Endothelial cell of umbilical vein (primary cell): Measurements from ENCODE around the gene OLA1. TPM values are rescaled to one million over a fixed set of nuclear protein-coding genes. Genes with fewer than 3 reads are reported as not detected.

ENCODE experiments used
- BruUV-seq: library from RNA; stranded (reverse); fragments of 400-500 nt; replicated peaks from 2 replicates; lab custom pipeline; 2021; lab: Mats Ljungman, UMichigan
- CTCF ChIA-PET: fragments of 300-600, 350-600 bp; sonication (Branson Sonifier 250); formaldehyde crosslinking; loops from one replicate; lab custom pipeline; 2021; ENCODE audit warnings: antibody characterized with exemption, inconsistent platforms; lab: Charles Lee
- POLR2A ChIA-PET: fragments of 300-600, 350-600 bp; sonication (Branson Sonifier 250); formaldehyde crosslinking; loops from one replicate; lab custom pipeline; 2021; ENCODE audit warnings: antibody characterized with exemption, inconsistent platforms; lab: Charles Lee
- DNase-seq: peaks from one replicate; pipeline ENCODE4 v3.0.0-alpha.2; 2011; ENCODE audit warnings: low read depth, low spot score
- FAIRE-seq: peaks from 2 replicates; lab custom pipeline; 2011; peaks lifted over from hg19 to GRCh38; lab: Jason Lieb, UNC
- H2AFZ ChIP-seq: 2 replicates; pipeline ENCODE4 v1.6.0; 2012; ENCODE audit warnings: low read depth, low read length, control low read depth, inconsistent platforms
- H3K27ac ChIP-seq: 2 replicates; pipeline ENCODE4 v1.5.1; 2011; ENCODE audit warnings: low read depth, mild to moderate bottlenecking, control low read depth, low read length, moderate library complexity; ENCODE audit not compliant: insufficient read depth
- H3K27me3 ChIP-seq, 2 experiments: 2 replicates each; pipeline versions ENCODE4 v1.6.0 to v1.6.1; 2011; ENCODE audit warnings: low read length in 2 of 2, mixed read lengths in 1 of 2; ENCODE audit not compliant: control insufficient read depth in 2 of 2, insufficient read depth in 2 of 2
- H3K36me3 ChIP-seq, 2 experiments: 2 replicates in 1 of 2; 3 replicates in 1 of 2; pipeline ENCODE4 v1.5.1; 2011; ENCODE audit warnings: low read length in 2 of 2, mild to moderate bottlenecking in 1 of 2, moderate library complexity in 1 of 2; ENCODE audit not compliant: control insufficient read depth in 2 of 2, insufficient read depth in 2 of 2; ENCODE audit errors: extremely low read depth in 1 of 2
- H3K4me1 ChIP-seq: 3 replicates; pipeline ENCODE4 v1.5.1; 2011; ENCODE audit warnings: mild to moderate bottlenecking, low read length; ENCODE audit not compliant: control insufficient read depth, insufficient read depth; ENCODE audit errors: extremely low read depth
- H3K4me2 ChIP-seq: 2 replicates; pipeline ENCODE4 v1.6.1; 2011; ENCODE audit warnings: low read length, control low read depth, mixed read lengths; ENCODE audit not compliant: insufficient read depth
- H3K4me3 ChIP-seq, 3 experiments: fragments of 200-600 bp in 1 of 3; sonication (generic), shearing (Covaris generic) in 1 of 3; replicated peaks in 1 of 3; 2 replicates each; pipeline ENCODE4 v1.5.1; 2011 to 2016; ENCODE audit warnings: control low read depth in 3 of 3, low read length in 3 of 3, mild to moderate bottlenecking in 2 of 3, inconsistent platforms in 1 of 3, low read depth in 1 of 3, moderate library complexity in 1 of 3; ENCODE audit not compliant: insufficient read depth in 1 of 3
- H3K79me2 ChIP-seq: 2 replicates; pipeline ENCODE4 v1.6.0; 2012; ENCODE audit warnings: low read length, inconsistent platforms; ENCODE audit not compliant: control insufficient read depth, insufficient read depth
- H3K9ac ChIP-seq: replicated peaks from 2 replicates; pipeline ENCODE3; 2011; ENCODE audit warnings: low read length, control low read depth; ENCODE audit not compliant: insufficient read depth; ENCODE audit errors: extremely low read depth
- H3K9me1 ChIP-seq: replicated peaks from 3 replicates; pipeline ENCODE4 v1.6.0; 2011; ENCODE audit warnings: mild to moderate bottlenecking, low read length; ENCODE audit not compliant: control insufficient read depth, insufficient read depth; ENCODE audit errors: extremely low read depth
- H3K9me3 ChIP-seq: replicated peaks from 2 replicates; pipeline ENCODE4 v1.5.1; 2012; ENCODE audit warnings: low read length, inconsistent platforms; ENCODE audit not compliant: control insufficient read depth, insufficient read depth
- H4K20me1 ChIP-seq: replicated peaks from 2 replicates; pipeline ENCODE3; 2011; ENCODE audit warnings: mild to moderate bottlenecking, low read length; ENCODE audit not compliant: control insufficient read depth, insufficient read depth; ENCODE audit errors: extremely low read depth
- EZH2 ChIP-seq: IDR thresholded peaks from 2 replicates; pipeline ENCODE4 v1.6.1; 2012; ENCODE audit warnings: borderline replicate concordance, low read depth, mild to moderate bottlenecking, moderate library complexity, low read length, inconsistent platforms; ENCODE audit not compliant: severe bottlenecking
- FOS ChIP-seq: IDR thresholded peaks from 2 replicates; pipeline ENCODE4 v1.6.1; 2011; ENCODE audit warnings: mild to moderate bottlenecking, low read length, moderate library complexity, borderline replicate concordance; ENCODE audit not compliant: insufficient read depth
- GATA2 ChIP-seq: IDR thresholded peaks from 2 replicates; pipeline ENCODE4 v1.7.0; 2011; ENCODE audit warnings: low read depth, mild to moderate bottlenecking, moderate library complexity, mixed read lengths, low read length; ENCODE audit not compliant: insufficient read length, insufficient read depth
- JUN ChIP-seq: IDR thresholded peaks from 2 replicates; pipeline ENCODE4 v1.6.1; 2011; ENCODE audit warnings: borderline replicate concordance, low read depth; ENCODE audit not compliant: insufficient read length, insufficient read depth
- MAX ChIP-seq: IDR thresholded peaks from 2 replicates; pipeline ENCODE4 v1.6.1; 2011; ENCODE audit not compliant: insufficient read depth, insufficient read length
- MYC ChIP-seq: IDR thresholded peaks from one replicate; pipeline ENCODE4 v1.6.1; 2011; ENCODE audit warnings: mild to moderate bottlenecking, low read depth, low read length
- POLR2A ChIP-seq: IDR thresholded peaks from 2 replicates; pipeline ENCODE4 v1.6.1; 2012; ENCODE audit warnings: low read depth, mild to moderate bottlenecking, control low read depth, low read length
- POLR2AphosphoS5 ChIP-seq: IDR thresholded peaks from 2 replicates; pipeline ENCODE4 v1.6.1; 2012; ENCODE audit warnings: low read depth, mild to moderate bottlenecking, control low read depth, low read length, moderate library complexity; ENCODE audit not compliant: insufficient read depth
- dilution Hi-C: fragments of 300-500 bp; cut with MboI; formaldehyde crosslinking; loops from one replicate; pipeline ENCODE4 v1.15.0; 2019; ENCODE audit warnings: low sequenced_read_pairs; ENCODE audit not compliant: extremely low pct_ligation_motif_present
- intact Hi-C: fragments of 100-400 bp; cut with micrococcal nuclease; formaldehyde crosslinking; loops from one replicate; pipeline ENCODE4 v1.10.0; 2022
- polyA plus RNA-seq, 4 experiments: library from polyadenylated mRNA; depleted of rRNA in 3 of 4; stranded (reverse) in 3 of 4; unstranded in 1 of 4; fragments of >200 nt; gene quantifications; 2 replicates each; pipeline versions ENCODE4 v1.2.1 to v1.2.3, GENCODE V29; 2011 to 2012; ENCODE audit warnings: missing spikeins in 1 of 4
- total RNA-seq: library from RNA; stranded (reverse); gene quantifications from 2 replicates; pipeline ENCODE4 v1.2.3, GENCODE V29; 2021
- TF ChIP-seq, protein P1 (sequence below), 2 donors: IDR thresholded peaks; 1 replicate in 1 of 2; 2 replicates in 1 of 2; pipeline ENCODE4 v1.5.1; 2011; ENCODE audit warnings: low read length in 2 of 2, mild to moderate bottlenecking in 2 of 2, moderate library complexity in 2 of 2, control low read depth in 1 of 2, inconsistent platforms in 1 of 2, low read depth in 1 of 2; ENCODE audit not compliant: insufficient read depth in 1 of 2; ENCODE audit errors: extremely low read depth in 1 of 2

Gene OLA1
- total and polyA plus RNA-seq, 2 donors (not counting 3 experiments of a cell fraction or from before 2014, with no cell fraction given): 30.6 to 93.9 TPM

GRCh38 chr2:174169372-174169771 is 79.0 kb downstream of the OLA1 start:
- dilution Hi-C loops: no loop called here
- H3K79me2 ChIP-seq: peaks cover 42% of the 10 kb centered on the region
- no peak overlapping the region for H2AFZ ChIP-seq
- H3K4me2 ChIP-seq: no peak overlapping the region
- FAIRE-seq (no peak), DNase-seq (no peak)
- BruUV-seq: no TSS peak
- ChIA-PET POLR2A (no interaction called here), CTCF (no interaction called here)
- H3K4me1 ChIP-seq: no peaks in the 10 kb centered on the region
- no peaks in the 10 kb centered on the region for H3K9me1 ChIP-seq
- H3K9ac ChIP-seq: no peak overlapping the region
- H3K4me3 ChIP-seq: no peak overlapping the region
- intact Hi-C loops: no loop called here
- H4K20me1 ChIP-seq: peaks cover 4% of the 10 kb centered on the region
- peaks cover 0 to 3% of the 10 kb centered on the region in 2 experiments for H3K36me3 ChIP-seq
- H3K27me3 ChIP-seq: no peaks in the 10 kb centered on the region
- TF ChIP-seq EZH2 (no peak), GATA2 (no peak), JUN (no peak), FOS (no peak), POLR2AphosphoS5 (no peak), POLR2A (no peak), MAX (no peak), MYC (no peak)
- TF ChIP-seq, protein P1, sequence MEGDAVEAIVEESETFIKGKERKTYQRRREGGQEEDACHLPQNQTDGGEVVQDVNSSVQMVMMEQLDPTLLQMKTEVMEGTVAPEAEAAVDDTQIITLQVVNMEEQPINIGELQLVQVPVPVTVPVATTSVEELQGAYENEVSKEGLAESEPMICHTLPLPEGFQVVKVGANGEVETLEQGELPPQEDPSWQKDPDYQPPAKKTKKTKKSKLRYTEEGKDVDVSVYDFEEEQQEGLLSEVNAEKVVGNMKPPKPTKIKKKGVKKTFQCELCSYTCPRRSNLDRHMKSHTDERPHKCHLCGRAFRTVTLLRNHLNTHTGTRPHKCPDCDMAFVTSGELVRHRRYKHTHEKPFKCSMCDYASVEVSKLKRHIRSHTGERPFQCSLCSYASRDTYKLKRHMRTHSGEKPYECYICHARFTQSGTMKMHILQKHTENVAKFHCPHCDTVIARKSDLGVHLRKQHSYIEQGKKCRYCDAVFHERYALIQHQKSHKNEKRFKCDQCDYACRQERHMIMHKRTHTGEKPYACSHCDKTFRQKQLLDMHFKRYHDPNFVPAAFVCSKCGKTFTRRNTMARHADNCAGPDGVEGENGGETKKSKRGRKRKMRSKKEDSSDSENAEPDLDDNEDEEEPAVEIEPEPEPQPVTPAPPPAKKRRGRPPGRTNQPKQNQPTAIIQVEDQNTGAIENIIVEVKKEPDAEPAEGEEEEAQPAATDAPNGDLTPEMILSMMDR (IDR thresholded peaks at IDR 0.05; ENCODE audit: extremely low read depth in 1 of 2, insufficient read depth in 1 of 2, low read depth in 1 of 2, low read length in 2 of 2): no peak
- H3K9me3 ChIP-seq: no peaks in the 10 kb centered on the region
- no peak overlapping the region for H3K27ac ChIP-seq
